K562 (cell line): Measurements from ENCODE around the gene SYMPK. TPM values are rescaled to one million over a fixed set of nuclear protein-coding genes. Genes with fewer than 3 reads are reported as not detected.

Source experiments
- BCL6 ChIP-seq: fragments of 250-450 bp; sonication (Bioruptor Pico); IDR thresholded peaks from 2 replicates; pipeline ENCODE4 v1.4.0; 2020
- FUS ChIP-seq: fragments of 200-400 bp; formaldehyde crosslinking; optimal IDR thresholded peaks from 2 replicates; pipeline ENCODE3; 2017; ENCODE audit warnings: low read depth, low read length
- HDAC2 ChIP-seq: fragments of 450-650 bp; IDR thresholded peaks from 2 replicates; pipeline ENCODE4 v1.6.1; 2016; ENCODE audit warnings: mild to moderate bottlenecking
- KDM5B ChIP-seq: fragments of 200-600 bp; sonication (generic); IDR thresholded peaks from 2 replicates; pipeline ENCODE4 v1.6.1; 2012; ENCODE audit warnings: low read depth, mild to moderate bottlenecking, moderate library complexity, low read length, control low read depth, inconsistent platforms; ENCODE audit not compliant: insufficient replicate concordance
- PHB2 ChIP-seq: fragments of 450-650 bp; IDR thresholded peaks from 2 replicates; pipeline ENCODE4 v1.6.1; 2017; ENCODE audit warnings: low read depth
- POLR2G ChIP-seq: fragments of 200-400 bp; formaldehyde crosslinking; IDR thresholded peaks from 2 replicates; pipeline ENCODE4 v1.6.1; 2017; ENCODE audit warnings: low read depth, mild to moderate bottlenecking, antibody characterized with exemption, low read length, moderate library complexity
- RBM14 ChIP-seq: fragments of 200-400 bp; formaldehyde crosslinking; IDR thresholded peaks from 2 replicates; pipeline ENCODE4 v1.6.1; 2018; ENCODE audit warnings: low read depth, mild to moderate bottlenecking, low read length, moderate library complexity, borderline replicate concordance; ENCODE audit not compliant: insufficient read depth
- RFX5 ChIP-seq: IDR thresholded peaks from 2 replicates; pipeline ENCODE4 v1.6.1; 2011; ENCODE audit warnings: low read depth, mild to moderate bottlenecking, improper control_type of control experiment, low read length
- ZEB2 ChIP-seq: fragments of 450-650 bp; IDR thresholded peaks from 2 replicates; pipeline ENCODE4 v1.6.1; 2016
- ZNF133 ChIP-seq: fragments of 250-450 bp; sonication (Bioruptor Pico); IDR thresholded peaks from 2 replicates; pipeline ENCODE4 v1.4.0; 2020; ENCODE audit warnings: mild to moderate bottlenecking
- ZNF143 ChIP-seq: sonication (generic); formaldehyde crosslinking; IDR thresholded peaks from 2 replicates; pipeline ENCODE4 v1.9.0; 2022; ENCODE audit warnings: mild to moderate bottlenecking, missing genetic modification reagents
- ZNF217 ChIP-seq: sonication (generic); formaldehyde crosslinking; IDR thresholded peaks from 2 replicates; pipeline ENCODE4 v1.8.0; 2022; ENCODE audit warnings: mild to moderate bottlenecking, missing genetic modification reagents
- ZNF41 ChIP-seq: fragments of 250-450 bp; sonication (Bioruptor Pico); conservative IDR thresholded peaks from 2 replicates; pipeline ENCODE4 v1.4.0; 2020; ENCODE audit warnings: mild to moderate bottlenecking
- ZNF589 ChIP-seq: fragments of 200-800 bp; sonication (Bioruptor generic); IDR thresholded peaks from 2 replicates; pipeline ENCODE4 v1.6.1; 2016; ENCODE audit warnings: low read depth, missing genetic modification characterization, missing compliant biosample characterization
- polyA plus RNA-seq, 8 experiments: library from polyadenylated mRNA; depleted of rRNA in 4 of 8; stranded (reverse) in 5 of 8; unstranded in 3 of 8; fragments of >200 nt; fragmentation: Nextera tagmentation in 2 of 8; fragmentation: Illumina TruSeq in 1 of 8; extraction: Ambion mirVana in 2 of 8; extraction: Trizol in 1 of 8; gene quantifications; 2 replicates each; pipeline versions ENCODE4 v1.2.1 to v1.2.3, GENCODE V29; 2011 to 2014; ENCODE audit warnings: inconsistent platforms in 1 of 8, missing spikeins in 1 of 8
- total RNA-seq, 7 experiments: library from RNA; depleted of rRNA in 6 of 7; stranded (reverse); fragments of >200 nt in 6 of 7; fragmentation: Illumina TruSeq in 2 of 7; extraction: Trizol in 2 of 7; gene quantifications; 2 replicates each; pipeline versions ENCODE4 v1.2.1 to v1.2.3, GENCODE V29; 2011 to 2021; ENCODE audit warnings: low replicate concordance in 1 of 7
- TF ChIP-seq, protein P1 (sequence below): fragments of 200-600 bp; sonication (generic); IDR thresholded peaks from one replicate; pipeline ENCODE4 v1.6.1; 2012; ENCODE audit warnings: mild to moderate bottlenecking, low read depth, low read length, inconsistent platforms
- TF ChIP-seq, protein P2 (sequence below): sonication (generic); formaldehyde crosslinking; IDR thresholded peaks from 2 replicates; pipeline ENCODE4 v1.8.0; 2022; ENCODE audit warnings: missing genetic modification reagents, mild to moderate bottlenecking, moderate library complexity, borderline replicate concordance

Gene SYMPK
- total and polyA plus RNA-seq, 9 of the 15 experiments (the other 6 are each of a cell fraction or from before 2014, with no cell fraction given): 0.73 to 95.5 (median 58.4) TPM

DNA sequence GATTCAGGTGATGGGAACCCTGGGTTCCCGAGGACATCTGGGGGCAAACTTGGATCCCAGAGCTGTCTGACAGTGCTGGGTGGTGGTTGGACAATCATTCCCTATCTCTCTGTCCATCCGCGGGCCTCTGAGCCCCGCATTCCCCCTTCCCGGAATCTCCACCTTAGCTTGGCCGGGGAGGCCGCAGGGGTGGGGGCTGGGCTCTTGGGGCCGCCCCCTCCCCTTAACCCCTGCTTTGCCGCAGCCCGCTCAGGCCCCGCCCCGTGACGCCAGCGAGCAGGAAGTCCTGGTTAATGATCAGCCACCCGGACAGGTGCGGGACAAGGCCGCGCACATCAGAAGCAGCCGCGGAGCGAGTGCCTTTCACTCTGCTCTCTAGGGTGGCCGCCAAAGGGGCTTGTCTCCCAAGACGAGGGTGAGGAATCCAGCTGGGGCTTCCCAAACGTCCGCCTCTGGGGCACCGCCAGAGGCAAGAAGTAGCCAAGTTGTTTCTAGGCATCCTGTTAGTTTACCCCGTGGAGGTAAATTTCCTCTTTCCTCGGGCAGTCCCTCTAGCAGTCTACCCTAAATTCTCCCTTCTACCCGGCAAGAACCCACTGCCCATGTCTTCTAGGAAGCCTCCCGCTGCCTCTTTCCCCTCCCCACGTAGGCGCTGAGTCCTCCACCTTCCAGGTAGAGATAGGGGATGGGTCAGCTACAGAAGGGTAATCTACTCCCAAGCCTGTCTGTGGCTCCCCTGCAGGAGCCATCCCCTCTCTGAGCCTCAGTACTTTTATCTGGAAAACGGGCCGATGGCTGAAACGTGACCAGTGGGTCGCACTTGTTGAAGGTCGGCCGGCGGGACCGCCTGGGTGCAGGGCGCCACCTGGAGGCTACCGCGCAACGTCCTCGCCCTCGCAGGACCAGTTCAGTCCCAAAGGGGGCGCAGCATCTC lies 20.0 kb upstream of the SYMPK start (continued):
- TF ChIP-seq, protein P1, sequence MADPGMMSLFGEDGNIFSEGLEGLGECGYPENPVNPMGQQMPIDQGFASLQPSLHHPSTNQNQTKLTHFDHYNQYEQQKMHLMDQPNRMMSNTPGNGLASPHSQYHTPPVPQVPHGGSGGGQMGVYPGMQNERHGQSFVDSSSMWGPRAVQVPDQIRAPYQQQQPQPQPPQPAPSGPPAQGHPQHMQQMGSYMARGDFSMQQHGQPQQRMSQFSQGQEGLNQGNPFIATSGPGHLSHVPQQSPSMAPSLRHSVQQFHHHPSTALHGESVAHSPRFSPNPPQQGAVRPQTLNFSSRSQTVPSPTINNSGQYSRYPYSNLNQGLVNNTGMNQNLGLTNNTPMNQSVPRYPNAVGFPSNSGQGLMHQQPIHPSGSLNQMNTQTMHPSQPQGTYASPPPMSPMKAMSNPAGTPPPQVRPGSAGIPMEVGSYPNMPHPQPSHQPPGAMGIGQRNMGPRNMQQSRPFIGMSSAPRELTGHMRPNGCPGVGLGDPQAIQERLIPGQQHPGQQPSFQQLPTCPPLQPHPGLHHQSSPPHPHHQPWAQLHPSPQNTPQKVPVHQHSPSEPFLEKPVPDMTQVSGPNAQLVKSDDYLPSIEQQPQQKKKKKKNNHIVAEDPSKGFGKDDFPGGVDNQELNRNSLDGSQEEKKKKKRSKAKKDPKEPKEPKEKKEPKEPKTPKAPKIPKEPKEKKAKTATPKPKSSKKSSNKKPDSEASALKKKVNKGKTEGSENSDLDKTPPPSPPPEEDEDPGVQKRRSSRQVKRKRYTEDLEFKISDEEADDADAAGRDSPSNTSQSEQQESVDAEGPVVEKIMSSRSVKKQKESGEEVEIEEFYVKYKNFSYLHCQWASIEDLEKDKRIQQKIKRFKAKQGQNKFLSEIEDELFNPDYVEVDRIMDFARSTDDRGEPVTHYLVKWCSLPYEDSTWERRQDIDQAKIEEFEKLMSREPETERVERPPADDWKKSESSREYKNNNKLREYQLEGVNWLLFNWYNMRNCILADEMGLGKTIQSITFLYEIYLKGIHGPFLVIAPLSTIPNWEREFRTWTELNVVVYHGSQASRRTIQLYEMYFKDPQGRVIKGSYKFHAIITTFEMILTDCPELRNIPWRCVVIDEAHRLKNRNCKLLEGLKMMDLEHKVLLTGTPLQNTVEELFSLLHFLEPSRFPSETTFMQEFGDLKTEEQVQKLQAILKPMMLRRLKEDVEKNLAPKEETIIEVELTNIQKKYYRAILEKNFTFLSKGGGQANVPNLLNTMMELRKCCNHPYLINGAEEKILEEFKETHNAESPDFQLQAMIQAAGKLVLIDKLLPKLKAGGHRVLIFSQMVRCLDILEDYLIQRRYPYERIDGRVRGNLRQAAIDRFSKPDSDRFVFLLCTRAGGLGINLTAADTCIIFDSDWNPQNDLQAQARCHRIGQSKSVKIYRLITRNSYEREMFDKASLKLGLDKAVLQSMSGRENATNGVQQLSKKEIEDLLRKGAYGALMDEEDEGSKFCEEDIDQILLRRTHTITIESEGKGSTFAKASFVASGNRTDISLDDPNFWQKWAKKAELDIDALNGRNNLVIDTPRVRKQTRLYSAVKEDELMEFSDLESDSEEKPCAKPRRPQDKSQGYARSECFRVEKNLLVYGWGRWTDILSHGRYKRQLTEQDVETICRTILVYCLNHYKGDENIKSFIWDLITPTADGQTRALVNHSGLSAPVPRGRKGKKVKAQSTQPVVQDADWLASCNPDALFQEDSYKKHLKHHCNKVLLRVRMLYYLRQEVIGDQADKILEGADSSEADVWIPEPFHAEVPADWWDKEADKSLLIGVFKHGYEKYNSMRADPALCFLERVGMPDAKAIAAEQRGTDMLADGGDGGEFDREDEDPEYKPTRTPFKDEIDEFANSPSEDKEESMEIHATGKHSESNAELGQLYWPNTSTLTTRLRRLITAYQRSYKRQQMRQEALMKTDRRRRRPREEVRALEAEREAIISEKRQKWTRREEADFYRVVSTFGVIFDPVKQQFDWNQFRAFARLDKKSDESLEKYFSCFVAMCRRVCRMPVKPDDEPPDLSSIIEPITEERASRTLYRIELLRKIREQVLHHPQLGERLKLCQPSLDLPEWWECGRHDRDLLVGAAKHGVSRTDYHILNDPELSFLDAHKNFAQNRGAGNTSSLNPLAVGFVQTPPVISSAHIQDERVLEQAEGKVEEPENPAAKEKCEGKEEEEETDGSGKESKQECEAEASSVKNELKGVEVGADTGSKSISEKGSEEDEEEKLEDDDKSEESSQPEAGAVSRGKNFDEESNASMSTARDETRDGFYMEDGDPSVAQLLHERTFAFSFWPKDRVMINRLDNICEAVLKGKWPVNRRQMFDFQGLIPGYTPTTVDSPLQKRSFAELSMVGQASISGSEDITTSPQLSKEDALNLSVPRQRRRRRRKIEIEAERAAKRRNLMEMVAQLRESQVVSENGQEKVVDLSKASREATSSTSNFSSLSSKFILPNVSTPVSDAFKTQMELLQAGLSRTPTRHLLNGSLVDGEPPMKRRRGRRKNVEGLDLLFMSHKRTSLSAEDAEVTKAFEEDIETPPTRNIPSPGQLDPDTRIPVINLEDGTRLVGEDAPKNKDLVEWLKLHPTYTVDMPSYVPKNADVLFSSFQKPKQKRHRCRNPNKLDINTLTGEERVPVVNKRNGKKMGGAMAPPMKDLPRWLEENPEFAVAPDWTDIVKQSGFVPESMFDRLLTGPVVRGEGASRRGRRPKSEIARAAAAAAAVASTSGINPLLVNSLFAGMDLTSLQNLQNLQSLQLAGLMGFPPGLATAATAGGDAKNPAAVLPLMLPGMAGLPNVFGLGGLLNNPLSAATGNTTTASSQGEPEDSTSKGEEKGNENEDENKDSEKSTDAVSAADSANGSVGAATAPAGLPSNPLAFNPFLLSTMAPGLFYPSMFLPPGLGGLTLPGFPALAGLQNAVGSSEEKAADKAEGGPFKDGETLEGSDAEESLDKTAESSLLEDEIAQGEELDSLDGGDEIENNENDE: no peak
- TF ChIP-seq FUS (no peak), ZNF41 (CRISPR knock-in tag) (0 out of 2 replicates have a peak, but pooled peaks have one; percentile 42), PHB2 (no peak), ZNF589 (CRISPR knock-in tag) (no peak), HDAC2 (peak; percentile 96), BCL6 (CRISPR knock-in tag) (no peak), ZNF217 (CRISPR knock-in tag) (no peak), ZNF143 (CRISPR knock-in tag) (peak; percentile 65), ZEB2 (0 out of 2 replicates have a peak, but pooled peaks have one; percentile 19), POLR2G (peak; percentile 79), RBM14 (no peak), ZNF133 (CRISPR knock-in tag) (no peak), RFX5 (no peak), KDM5B (peak; percentile 36)
- TF ChIP-seq, protein P2, sequence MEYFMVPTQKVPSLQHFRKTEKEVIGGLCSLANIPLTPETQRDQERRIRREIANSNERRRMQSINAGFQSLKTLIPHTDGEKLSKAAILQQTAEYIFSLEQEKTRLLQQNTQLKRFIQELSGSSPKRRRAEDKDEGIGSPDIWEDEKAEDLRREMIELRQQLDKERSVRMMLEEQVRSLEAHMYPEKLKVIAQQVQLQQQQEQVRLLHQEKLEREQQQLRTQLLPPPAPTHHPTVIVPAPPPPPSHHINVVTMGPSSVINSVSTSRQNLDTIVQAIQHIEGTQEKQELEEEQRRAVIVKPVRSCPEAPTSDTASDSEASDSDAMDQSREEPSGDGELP (CRISPR knock-in tag): peak; percentile 89
